GM18870 (cell line): Measurements from ENCODE around the gene HCK.

ENCODE experiments used
- ATAC-seq: cut with Tn5 transposase; IDR thresholded peaks from one replicate; pipeline ENCODE4 v1.9.1; 2021; ENCODE audit warnings: moderate library complexity; ENCODE audit not compliant: unreplicated experiment

The HCK gene

DNA sequence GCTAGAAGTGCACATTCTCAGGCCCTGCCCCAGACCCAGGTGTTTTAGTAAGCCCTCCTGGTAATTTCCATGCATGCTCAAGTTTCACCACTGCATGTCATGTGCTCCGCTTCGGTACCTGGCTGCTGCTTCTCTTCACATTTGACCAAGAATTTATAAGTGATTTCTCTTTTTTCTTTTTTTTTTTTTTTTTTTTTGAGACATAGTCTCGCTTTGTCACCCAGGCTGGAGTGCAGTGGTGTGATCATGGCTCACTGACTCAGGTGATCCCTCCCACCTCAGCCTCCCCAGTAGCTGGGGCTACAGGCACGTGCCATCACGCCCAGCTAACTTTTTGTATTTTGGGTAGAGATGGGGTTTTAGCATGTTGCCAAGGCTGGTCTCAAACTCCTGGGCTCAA, 73.5 kb downstream of the HCK start:
- ATAC-seq: no peak

DNA sequence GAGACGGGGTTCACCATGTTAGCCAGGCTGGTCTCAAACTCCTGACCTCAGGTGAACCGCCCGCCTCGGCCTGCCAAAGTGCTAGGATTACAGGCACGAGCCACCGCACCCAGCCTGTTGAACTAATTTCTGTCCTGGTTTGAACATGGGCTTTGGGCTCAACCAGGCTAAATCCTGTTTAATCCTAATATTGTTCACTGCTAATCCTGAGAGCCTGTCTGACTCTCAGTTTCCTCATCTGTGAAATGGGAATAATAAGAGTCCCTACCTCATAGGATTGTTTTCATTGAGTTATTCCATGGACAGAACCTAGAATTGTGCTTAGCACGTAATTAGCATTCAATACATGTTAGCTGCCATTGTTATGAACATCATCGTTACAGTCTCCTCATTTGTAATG, 74.9 kb downstream of the HCK start:
- ATAC-seq: no peak

DNA sequence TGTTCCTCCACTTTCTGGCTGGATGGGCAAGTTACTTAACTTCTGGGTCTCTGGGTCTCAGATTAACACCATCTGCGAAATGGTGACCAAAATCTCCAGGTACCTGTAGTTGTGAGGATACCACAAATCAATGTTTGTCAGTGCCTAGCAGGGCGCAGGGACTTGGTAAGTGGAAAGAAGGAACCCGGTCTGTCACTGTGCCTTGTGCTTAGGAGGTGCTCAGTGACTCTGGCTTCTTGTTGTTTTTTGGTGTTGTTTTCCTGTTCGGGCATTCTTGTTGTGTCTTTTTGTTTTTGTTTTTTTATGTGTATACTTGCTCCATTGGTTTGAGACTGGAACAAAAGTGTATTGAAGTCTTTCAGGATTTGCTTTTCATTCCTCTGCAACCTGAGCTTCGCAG, 75.3 kb downstream of the HCK start:
- ATAC-seq: no peak

DNA sequence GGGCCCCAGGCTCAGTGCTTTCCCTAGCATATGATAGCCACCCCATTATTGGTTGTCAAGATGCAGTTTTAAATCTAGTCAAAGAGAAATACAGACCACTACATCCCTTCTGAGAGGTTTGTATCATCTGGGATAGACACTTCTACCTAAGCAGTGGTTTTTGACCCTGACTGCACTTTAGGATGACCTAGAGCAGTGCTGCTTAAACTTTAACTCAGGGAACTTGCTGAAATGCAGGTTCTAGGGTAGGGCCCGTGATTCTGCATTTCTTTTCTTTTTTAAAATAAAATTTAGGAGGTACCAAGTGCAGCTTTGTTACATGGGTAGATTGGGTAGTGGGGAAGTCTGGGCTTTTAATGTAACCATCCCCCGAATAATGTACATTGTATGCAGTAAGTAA, 76.1 kb downstream of the HCK start:
- ATAC-seq: no peak

DNA sequence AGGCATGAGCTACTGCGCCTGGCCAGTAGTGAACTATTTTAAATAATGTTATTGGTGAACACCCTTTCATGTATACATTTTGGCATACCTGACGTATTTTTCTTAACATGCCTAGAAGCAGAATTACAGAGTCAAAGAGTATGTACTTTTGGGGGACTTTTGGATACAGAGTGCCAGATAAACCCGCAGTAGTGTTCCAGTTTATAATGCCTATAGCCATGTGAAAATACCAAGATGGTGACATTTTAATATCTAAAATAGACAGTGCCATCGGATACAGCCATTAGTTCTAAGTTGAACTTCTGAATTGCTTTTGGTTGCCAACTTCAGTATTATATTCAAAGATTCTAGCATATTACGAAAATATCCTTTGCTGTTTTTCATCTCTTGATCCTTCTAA, 77.8 kb downstream of the HCK start:
- ATAC-seq: no peak

DNA sequence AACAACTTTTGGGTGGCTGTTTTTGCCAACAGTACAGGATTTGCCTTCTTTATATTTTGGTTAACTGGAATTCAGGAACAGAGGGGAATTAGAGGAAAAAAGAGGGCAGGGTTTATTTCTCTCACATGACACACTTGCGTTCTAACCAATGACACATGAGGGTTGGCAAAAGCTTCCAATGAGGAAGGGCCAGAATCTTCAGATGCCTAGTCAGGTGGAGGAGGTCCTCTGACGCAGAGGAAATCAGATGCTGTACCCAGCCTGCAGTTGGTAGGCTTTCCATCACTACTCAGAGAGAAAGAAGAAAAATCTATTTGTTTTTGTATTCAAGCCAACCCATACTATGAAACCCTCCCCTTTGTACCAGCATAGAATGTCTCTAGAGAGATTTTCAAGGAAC, 78.3 kb downstream of the HCK start:
- no peak for ATAC-seq

DNA sequence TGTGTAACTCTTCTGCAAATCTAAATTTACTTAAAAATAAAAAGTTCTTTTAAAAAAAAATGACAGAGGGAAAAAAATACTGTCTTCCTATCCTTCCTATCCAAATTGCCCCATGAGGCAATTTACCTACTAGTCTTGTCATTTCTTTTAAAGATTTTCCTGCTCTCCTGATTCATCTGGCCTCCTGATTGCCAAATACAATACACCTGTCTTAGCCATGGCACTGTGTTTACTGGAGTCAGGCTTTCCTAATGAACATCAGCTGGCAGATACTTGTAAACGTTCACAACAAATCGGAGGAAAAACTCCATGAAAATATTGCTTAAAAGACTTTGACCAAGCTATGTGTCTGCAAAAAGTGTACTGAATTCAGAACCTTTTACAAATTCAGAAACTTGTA, 78.9 kb downstream of the HCK start:
- ATAC-seq: no peak

DNA sequence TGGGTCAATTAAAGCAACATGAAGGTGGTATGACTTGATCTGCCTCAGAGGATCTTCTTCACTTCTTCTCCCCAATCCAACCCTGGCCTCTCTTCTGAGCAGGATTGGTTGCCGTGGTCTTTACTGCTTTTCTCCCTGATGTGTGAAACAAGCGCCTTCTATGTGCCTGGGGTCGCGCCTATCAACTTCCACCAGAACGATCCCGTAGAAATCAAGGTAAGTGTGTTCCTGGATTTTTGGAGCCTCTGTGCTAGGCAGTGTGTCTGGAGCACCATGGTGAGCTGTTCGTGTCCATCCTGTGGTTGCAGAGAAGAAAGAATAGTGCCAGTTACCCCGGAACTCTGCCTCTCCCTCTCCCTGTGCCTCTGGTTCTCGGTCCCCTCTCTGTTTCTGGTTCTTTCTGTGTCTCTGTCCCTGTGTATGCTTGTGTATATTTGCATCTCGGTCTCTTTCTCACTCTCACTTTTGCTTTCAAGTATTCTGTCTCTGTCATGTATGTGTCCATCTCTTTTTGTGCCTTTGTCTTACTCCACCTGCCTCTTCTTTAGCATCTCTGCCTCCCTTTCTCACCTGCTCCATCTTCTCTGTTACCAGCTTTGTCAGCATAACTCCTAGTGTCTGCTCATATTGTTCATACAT, 81.0 kb downstream of the HCK start:
- peak; percentile 88 for ATAC-seq

DNA sequence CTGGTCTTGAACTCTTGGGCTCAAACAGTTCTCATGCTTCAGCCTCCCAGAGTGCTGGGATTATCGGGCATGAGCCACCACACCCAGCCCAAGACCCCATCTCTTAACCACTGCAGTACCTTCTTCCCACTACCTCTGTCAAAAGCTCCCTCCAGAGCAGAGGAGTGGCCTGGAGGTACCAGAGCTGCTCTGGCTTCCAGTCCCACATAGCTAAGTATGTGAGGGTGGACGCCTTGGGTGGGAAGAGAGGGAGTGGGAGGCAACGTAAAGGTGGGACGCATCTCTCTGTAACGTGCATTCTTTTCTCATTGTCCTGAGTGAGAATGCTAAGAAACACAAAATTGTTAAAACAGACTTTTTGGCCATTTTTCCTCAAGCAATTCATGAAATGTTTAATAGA, 82.0 kb downstream of the HCK start:
- ATAC-seq: no peak

DNA sequence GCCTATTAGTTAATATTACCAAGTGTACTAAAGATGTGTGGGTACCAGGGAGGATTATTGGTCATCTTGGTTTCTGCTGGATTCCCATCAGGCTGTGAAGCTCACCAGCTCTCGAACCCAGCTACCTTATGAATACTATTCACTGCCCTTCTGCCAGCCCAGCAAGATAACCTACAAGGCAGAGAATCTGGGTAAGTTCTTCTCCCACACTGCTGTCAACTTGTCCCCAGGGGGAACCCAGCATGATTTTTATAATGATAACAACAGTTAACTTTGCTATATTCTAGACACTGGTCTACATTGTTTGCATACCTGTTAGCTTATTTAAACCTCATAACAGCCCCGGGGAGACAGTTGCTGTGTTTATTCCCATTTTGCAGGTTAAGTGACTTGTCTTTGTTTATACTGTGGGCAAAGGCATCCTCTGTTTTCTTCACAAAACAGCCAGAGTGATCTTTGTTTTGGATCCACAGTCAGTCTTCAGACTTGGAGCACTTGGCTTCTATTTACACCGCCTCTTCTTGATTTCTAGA, 84.0 kb downstream of the HCK start:
- ATAC-seq: no peak

DNA sequence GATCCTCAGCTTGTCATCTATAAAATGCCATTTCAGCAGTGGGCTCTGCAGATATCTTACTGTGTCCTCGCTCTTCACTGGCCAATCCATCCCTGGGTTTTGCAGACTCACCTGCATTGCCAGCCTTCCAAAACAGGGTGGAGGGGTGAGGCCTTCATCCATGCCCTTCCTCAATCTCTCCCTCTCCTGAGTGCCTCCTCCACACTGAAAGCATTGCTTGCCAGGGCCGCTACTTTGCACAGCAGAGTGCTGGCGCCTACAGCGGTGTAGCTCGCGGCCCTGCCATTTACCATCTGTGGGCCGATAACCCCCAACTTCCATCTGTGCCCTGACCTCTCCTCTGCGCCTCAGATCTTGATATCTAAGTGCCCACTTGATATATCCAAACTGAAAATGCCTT, 86.9 kb downstream of the HCK start:
- ATAC-seq: no peak

DNA sequence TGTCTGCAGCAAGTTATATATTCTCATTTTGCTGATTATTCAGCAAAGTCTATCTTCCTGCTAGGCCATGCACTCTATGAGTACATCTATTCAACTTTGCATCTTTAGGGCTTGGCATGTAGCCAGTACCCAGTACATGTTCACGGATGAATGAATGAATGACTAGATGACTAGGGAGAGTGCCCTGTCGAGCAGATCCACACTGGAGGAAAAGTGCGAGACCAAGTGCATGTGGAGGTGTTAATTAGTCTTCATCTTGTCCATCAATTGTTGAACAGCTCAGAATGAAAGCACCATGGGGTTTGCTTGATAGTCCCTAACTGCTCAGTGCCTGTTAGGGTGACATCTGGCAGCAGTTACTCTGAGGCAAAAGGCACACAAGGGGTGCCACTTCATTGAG, 87.9 kb downstream of the HCK start:
- no peak for ATAC-seq

DNA sequence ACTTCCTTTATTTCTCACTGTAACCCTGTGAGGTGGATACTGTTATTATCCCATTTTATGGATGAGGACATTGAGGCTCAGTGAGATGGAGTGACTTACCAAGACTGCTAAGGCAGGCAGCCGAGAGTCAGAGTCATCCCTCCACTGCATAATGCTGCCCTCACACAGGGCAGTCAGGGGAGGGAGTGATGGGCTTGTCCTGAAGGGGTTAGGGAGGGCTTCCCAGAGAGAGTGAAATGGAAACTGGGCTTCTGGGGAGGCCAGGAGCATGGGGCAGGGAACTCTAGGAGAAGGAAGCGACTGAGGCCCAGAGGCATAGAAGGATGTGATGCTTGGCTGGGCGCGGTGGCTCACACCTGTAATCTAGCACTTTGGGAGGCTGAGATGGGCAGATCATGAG, 88.6 kb downstream of the HCK start:
- ATAC-seq: no peak

DNA sequence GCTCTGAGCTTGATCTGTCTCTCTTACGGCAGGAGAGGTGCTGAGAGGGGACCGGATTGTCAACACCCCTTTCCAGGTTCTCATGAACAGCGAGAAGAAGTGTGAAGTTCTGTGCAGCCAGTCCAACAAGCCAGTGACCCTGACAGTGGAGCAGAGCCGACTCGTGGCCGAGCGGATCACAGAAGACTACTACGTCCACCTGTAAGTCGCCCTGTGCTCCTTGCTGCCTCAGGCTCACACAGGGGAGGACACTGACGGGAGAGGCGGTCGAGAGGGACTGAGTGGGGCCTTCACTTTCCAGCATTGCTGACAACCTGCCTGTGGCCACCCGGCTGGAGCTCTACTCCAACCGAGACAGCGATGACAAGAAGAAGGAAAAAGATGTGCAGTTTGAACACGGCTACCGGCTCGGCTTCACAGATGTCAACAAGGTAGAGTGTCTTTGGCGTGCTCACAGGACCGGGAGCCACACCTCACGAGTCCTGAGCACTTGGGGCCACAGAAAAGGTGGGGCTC, 89.5 kb downstream of the HCK start:
- no peak for ATAC-seq

DNA sequence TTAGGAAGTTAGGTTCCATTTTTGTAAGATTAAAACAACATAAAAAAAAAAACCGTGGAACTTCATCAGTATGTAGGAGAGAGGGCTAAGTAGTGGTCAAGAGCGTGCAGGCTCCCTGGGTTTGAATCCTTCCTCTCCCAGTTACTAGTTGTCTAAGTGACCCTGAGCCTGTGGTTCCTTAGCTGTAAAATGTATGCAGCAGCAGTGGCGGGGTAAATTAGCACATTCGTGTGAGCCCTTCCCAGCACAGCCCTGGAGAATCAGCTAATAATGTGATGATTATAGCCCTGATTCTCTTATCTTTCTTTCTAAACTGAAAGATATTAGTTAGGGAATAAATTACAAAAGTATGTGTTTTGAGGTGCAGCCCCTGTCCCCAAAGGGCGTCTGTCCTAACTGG, 90.0 kb downstream of the HCK start:
- ATAC-seq: no peak

DNA sequence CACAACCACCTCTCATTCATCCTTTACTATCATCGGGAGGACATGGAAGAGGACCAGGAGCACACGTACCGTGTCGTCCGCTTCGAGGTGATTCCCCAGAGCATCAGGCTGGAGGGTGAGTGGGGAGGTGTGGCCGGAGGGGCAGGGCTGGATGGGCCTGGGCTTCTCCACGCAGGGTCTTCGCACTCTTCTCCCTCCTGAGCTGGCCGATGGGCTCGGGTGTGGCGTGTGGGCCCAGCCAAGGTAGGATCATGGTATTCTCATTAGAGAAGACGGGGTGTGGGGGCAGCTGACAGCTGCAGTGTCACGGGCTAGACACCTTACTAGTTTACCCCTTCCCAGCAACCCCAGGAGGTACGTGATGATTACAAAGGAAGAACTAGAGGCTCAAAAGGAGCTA, 90.9 kb downstream of the HCK start:
- no peak for ATAC-seq

DNA sequence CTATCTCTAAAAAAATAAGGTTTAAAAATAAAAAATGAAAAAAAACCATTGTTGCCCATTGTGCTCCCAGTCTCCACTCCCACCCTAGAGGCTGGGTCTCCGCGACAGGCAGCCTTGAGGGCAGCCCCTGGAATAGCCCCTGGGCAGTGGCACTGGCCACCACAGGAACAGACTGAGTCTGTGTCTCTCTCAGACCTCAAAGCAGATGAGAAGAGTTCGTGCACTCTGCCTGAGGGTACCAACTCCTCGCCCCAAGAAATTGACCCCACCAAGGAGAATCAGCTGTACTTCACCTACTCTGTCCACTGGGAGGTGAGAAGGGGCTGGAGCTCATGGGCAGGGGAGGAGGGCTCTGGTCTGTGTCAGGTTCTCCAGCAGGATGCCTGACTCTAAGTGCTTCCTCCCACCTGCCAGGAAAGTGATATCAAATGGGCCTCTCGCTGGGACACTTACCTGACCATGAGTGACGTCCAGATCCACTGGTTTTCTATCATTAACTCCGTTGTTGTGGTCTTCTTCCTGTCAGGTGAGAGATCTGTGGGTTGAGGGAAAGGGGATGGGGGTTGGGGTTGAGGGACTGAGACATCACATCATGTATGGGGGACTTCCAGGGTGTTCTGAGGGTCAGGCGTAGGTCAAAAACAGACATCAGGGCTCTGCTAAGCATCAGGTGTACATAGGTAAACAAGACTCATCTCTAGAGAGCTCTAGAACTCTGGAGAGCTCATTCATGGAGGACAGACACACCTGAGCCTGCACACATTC, 93.0 kb downstream of the HCK start:
- ATAC-seq: no peak

DNA sequence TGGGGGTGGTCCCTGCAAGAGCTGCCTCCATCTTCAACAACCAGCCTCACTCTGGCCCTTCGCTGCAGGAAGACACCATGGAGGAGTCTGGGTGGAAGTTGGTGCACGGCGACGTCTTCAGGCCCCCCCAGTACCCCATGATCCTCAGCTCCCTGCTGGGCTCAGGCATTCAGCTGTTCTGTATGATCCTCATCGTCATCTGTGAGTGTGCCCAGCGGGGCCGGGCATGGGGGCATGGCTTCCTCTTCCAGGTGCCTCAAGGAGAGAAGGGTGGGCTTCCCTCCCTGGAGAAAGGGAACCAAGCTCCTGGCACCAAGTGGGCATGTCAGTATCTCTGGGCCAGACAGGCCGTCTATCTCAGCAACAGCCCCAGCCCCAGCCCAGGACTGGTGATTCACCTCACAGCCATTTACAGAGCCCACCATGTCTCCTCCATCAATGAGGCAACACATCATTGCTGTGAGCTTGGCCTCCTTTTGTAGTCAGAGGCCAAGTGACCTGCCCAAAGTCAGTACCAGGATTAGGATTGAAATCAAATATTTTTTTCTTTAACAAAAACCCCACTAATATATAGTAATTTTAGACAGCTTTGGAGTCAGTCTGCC, 97.6 kb downstream of the HCK start:
- ATAC-seq: no peak

DNA sequence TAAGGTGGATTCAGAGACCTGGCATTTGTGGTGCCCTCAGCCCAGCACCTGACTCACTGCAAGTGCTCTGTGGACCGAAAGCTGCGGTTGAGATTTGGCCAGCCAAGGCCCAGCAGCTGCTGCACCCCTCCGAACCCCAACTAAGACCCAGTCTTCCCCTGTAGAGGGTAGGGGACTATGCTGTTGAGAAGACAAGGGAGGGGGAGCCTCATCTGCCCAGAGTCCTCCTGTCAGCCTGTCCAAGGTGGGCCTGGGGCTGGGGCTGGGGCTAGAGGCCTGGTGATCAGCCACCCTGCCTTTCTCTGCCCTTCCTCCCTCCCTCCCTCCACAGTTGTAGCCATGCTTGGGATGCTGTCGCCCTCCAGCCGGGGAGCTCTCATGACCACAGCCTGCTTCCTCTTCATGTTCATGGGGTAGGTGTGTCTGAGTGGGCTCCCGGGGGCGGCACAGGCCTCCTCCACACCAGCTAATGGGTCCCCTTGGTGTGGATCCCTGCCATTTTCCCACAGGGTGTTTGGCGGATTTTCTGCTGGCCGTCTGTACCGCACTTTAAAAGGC, 98.3 kb downstream of the HCK start:
- no peak for ATAC-seq
